HEK293 (cell line): ENCODE data around the gene CCP110.
A peak's percentile ranks its signal among the peaks of the same experiment; 100 is the strongest.

ENCODE experiments used
- BCL11A ChIP-seq: fragments of 450-650 bp; formaldehyde crosslinking; IDR thresholded peaks from 2 replicates; pipeline ENCODE4 v1.5.1; 2016; ENCODE audit warnings: low read depth, missing biosample characterization, missing genetic modification characterization
- FEZF1 ChIP-seq: fragments of 450-650 bp; formaldehyde crosslinking; IDR thresholded peaks from 2 replicates; pipeline ENCODE4 v1.5.1; 2016; ENCODE audit warnings: missing biosample characterization, missing genetic modification characterization
- KLF10 ChIP-seq: fragments of 450-650 bp; IDR thresholded peaks from 2 replicates; pipeline ENCODE4 v1.5.1; 2018; ENCODE audit warnings: missing biosample characterization, mild to moderate bottlenecking, missing genetic modification characterization
- KLF16 ChIP-seq: fragments of 450-650 bp; formaldehyde crosslinking; IDR thresholded peaks from 2 replicates; pipeline ENCODE4 v1.5.1; 2017; ENCODE audit warnings: missing biosample characterization, missing genetic modification characterization
- PRDM2 ChIP-seq: fragments of 450-650 bp; formaldehyde crosslinking; IDR thresholded peaks from 2 replicates; pipeline ENCODE4 v1.5.1; 2016; ENCODE audit warnings: missing biosample characterization, missing genetic modification characterization, borderline replicate concordance
- SP7 ChIP-seq: fragments of 450-650 bp; formaldehyde crosslinking; IDR thresholded peaks from 2 replicates; pipeline ENCODE4 v1.5.1; 2016; ENCODE audit warnings: missing biosample characterization, missing genetic modification characterization
- TSHZ1 ChIP-seq: fragments of 450-650 bp; formaldehyde crosslinking; IDR thresholded peaks from 2 replicates; pipeline ENCODE4 v1.5.1; 2016; ENCODE audit warnings: missing biosample characterization, missing genetic modification characterization, borderline replicate concordance
- ZNF175 ChIP-seq: fragments of 450-650 bp; formaldehyde crosslinking; IDR thresholded peaks from 2 replicates; pipeline ENCODE4 v1.5.1; 2016; ENCODE audit warnings: missing biosample characterization, missing genetic modification characterization
- ZNF18 ChIP-seq: fragments of 450-650 bp; formaldehyde crosslinking; IDR thresholded peaks from 2 replicates; pipeline ENCODE4 v1.5.1; 2016; ENCODE audit warnings: missing biosample characterization, missing genetic modification characterization
- ZNF214 ChIP-seq: fragments of 450-650 bp; formaldehyde crosslinking; IDR thresholded peaks from 2 replicates; pipeline ENCODE4 v1.5.1; 2017; ENCODE audit warnings: missing biosample characterization, mild to moderate bottlenecking, missing genetic modification characterization, borderline replicate concordance
- ZNF354C ChIP-seq: fragments of 450-650 bp; formaldehyde crosslinking; IDR thresholded peaks from 2 replicates; pipeline ENCODE4 v1.5.1; 2016; ENCODE audit warnings: missing biosample characterization, missing genetic modification characterization, low read depth, borderline replicate concordance
- ZNF514 ChIP-seq: fragments of 450-650 bp; formaldehyde crosslinking; IDR thresholded peaks from 2 replicates; pipeline ENCODE4 v1.5.1; 2016; ENCODE audit warnings: missing biosample characterization, missing genetic modification characterization
- ZNF548 ChIP-seq: fragments of 450-650 bp; formaldehyde crosslinking; IDR thresholded peaks from 2 replicates; pipeline ENCODE4 v1.5.1; 2016; ENCODE audit warnings: missing biosample characterization, missing genetic modification characterization
- ZNF558 ChIP-seq: fragments of 450-650 bp; formaldehyde crosslinking; IDR thresholded peaks from 2 replicates; pipeline ENCODE4 v1.5.1; 2016; ENCODE audit warnings: missing biosample characterization, missing genetic modification characterization
- ZNF596 ChIP-seq: fragments of 450-650 bp; IDR thresholded peaks from 2 replicates; pipeline ENCODE4 v1.5.0; 2018; ENCODE audit warnings: missing biosample characterization, mild to moderate bottlenecking, missing genetic modification characterization, moderate library complexity
- ZNF600 ChIP-seq: fragments of 450-650 bp; formaldehyde crosslinking; IDR thresholded peaks from 2 replicates; pipeline ENCODE4 v1.5.1; 2016; ENCODE audit warnings: missing biosample characterization, missing genetic modification characterization
- ZNF658 ChIP-seq: fragments of 450-650 bp; formaldehyde crosslinking; IDR thresholded peaks from 2 replicates; pipeline ENCODE4; 2016; ENCODE audit warnings: missing biosample characterization, missing genetic modification characterization
- ZNF704 ChIP-seq: fragments of 450-650 bp; formaldehyde crosslinking; IDR thresholded peaks from 2 replicates; pipeline ENCODE4 v1.5.1; 2016; ENCODE audit warnings: missing biosample characterization, missing genetic modification characterization
- ZNF76 ChIP-seq: fragments of 450-650 bp; formaldehyde crosslinking; IDR thresholded peaks from 2 replicates; pipeline ENCODE4; 2016; ENCODE audit warnings: low read depth, missing biosample characterization, missing genetic modification characterization, borderline replicate concordance
- ZNF776 ChIP-seq: fragments of 450-650 bp; formaldehyde crosslinking; IDR thresholded peaks from 2 replicates; pipeline ENCODE4 v1.5.0; 2017; ENCODE audit warnings: missing biosample characterization, missing genetic modification characterization, borderline replicate concordance
- TF ChIP-seq, protein P1 (sequence below): fragments of 450-650 bp; formaldehyde crosslinking; IDR thresholded peaks from 2 replicates; pipeline ENCODE4 v1.5.1; 2017; ENCODE audit warnings: missing biosample characterization, missing genetic modification characterization
- TF ChIP-seq, protein P2 (sequence below): fragments of 450-650 bp; formaldehyde crosslinking; IDR thresholded peaks from 2 replicates; pipeline ENCODE4 v1.5.1; 2017; ENCODE audit warnings: missing biosample characterization, missing genetic modification characterization

CCP110 gene

GRCh38 chr16:19555186-19555937, 31.6 kb downstream of the CCP110 start, which contains the start of gene VPS35L (continued):
- TF ChIP-seq ZNF776 = no peak
- no peak for TF ChIP-seq TSHZ1 (tag by site-specific recombination)
- TF ChIP-seq KLF10 = peak; percentile 47; the same call in 1 of the 2 replicates
- no peak for TF ChIP-seq FEZF1 (tag by site-specific recombination)
- TF ChIP-seq ZNF548 (tag by site-specific recombination) = no peak
- TF ChIP-seq ZNF600 = peak; percentile 89
- TF ChIP-seq SP7 (tag by site-specific recombination) = peak; percentile 84
- no peak for TF ChIP-seq ZNF354C (tag by site-specific recombination)
- peak; percentile 25 for TF ChIP-seq KLF16 (tag by site-specific recombination)
- TF ChIP-seq PRDM2 (tag by site-specific recombination) = no peak
- TF ChIP-seq ZNF214 (tag by site-specific recombination) = no peak
- TF ChIP-seq, protein P1, sequence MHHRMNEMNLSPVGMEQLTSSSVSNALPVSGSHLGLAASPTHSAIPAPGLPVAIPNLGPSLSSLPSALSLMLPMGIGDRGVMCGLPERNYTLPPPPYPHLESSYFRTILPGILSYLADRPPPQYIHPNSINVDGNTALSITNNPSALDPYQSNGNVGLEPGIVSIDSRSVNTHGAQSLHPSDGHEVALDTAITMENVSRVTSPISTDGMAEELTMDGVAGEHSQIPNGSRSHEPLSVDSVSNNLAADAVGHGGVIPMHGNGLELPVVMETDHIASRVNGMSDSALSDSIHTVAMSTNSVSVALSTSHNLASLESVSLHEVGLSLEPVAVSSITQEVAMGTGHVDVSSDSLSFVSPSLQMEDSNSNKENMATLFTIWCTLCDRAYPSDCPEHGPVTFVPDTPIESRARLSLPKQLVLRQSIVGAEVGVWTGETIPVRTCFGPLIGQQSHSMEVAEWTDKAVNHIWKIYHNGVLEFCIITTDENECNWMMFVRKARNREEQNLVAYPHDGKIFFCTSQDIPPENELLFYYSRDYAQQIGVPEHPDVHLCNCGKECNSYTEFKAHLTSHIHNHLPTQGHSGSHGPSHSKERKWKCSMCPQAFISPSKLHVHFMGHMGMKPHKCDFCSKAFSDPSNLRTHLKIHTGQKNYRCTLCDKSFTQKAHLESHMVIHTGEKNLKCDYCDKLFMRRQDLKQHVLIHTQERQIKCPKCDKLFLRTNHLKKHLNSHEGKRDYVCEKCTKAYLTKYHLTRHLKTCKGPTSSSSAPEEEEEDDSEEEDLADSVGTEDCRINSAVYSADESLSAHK = no peak; the same call in 1 of the 2 replicates
- no peak for TF ChIP-seq ZNF658 (tag by site-specific recombination)
- peak; percentile 96 for TF ChIP-seq ZNF76 (tag by site-specific recombination)
- TF ChIP-seq ZNF18 = no peak
- TF ChIP-seq, protein P2, sequence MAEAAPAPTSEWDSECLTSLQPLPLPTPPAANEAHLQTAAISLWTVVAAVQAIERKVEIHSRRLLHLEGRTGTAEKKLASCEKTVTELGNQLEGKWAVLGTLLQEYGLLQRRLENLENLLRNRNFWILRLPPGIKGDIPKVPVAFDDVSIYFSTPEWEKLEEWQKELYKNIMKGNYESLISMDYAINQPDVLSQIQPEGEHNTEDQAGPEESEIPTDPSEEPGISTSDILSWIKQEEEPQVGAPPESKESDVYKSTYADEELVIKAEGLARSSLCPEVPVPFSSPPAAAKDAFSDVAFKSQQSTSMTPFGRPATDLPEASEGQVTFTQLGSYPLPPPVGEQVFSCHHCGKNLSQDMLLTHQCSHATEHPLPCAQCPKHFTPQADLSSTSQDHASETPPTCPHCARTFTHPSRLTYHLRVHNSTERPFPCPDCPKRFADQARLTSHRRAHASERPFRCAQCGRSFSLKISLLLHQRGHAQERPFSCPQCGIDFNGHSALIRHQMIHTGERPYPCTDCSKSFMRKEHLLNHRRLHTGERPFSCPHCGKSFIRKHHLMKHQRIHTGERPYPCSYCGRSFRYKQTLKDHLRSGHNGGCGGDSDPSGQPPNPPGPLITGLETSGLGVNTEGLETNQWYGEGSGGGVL (tag by site-specific recombination) = no peak
- 0 out of 2 replicates have a peak, but pooled peaks have one; percentile 28 for TF ChIP-seq BCL11A (tag by site-specific recombination)
- no peak for TF ChIP-seq ZNF596
- no peak for TF ChIP-seq ZNF175 (tag by site-specific recombination)
- no peak for TF ChIP-seq ZNF514 (tag by site-specific recombination)
- no peak for TF ChIP-seq ZNF704
- TF ChIP-seq ZNF558 = 0 out of 2 replicates have a peak, but pooled peaks have one; percentile 6
